DMS79 (cell line): ENCODE data around the gene LRRC55.

ENCODE experiments used
- DNase-seq: peaks from one replicate; lab custom pipeline; 2025; lab: John Stamatoyannopoulos, UW

Gene LRRC55

DNA sequence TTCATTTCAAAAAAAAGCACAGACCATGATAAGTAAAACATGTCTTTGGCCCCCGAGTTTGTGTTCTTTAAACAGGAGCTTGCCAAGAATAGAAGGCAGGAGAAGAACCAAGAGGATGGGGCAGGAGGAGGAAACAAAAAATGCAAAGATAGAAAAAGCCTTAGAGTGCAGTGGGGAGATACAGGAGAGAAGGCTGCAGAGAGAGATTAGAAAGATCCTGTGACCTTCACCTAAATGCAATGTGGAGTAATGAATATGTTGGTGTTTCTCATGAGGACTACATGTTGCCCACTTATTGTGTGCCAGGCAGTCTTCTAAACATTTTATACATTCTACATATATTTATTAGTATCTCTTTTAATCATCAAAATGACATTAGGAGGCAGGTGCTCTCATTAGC, 57.6 kb downstream of the LRRC55 start:
- DNase-seq: no peak

- DNase-seq: no peak
Measured at GRCh38 chr11:57240007-57240406, 58.3 kb downstream of the LRRC55 start.

DNA sequence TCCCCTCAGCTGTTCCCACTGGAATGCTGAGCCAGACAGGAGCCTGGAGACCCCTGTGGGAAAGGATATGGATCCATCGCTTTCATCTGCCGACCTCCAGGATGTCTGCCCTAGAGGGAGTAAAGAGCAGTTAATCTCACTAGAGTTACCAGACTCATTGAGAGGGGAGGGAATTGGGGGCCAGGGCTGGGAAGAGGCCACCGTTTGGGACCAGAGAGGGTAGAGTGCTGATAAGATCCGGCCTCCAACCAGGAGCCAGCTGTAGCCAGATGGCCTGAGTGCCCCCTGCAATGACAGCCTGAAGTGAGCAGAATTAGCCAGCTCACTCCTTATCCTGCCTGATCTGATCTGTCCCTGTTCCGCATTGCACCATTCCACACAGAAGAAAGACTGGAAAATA, 59.0 kb downstream of the LRRC55 start:
- no peak for DNase-seq
